GM18505 (cell line): ENCODE results near the gene HPS6.

Experiments used
- ATAC-seq: cut with Tn5 transposase; IDR thresholded peaks from one replicate; pipeline ENCODE4 v1.9.1; 2021; ENCODE audit not compliant: unreplicated experiment
- POLR2A ChIP-seq: IDR thresholded peaks from 4 replicates; pipeline ENCODE4 v1.6.1; 2011; ENCODE audit warnings: borderline replicate concordance; ENCODE audit not compliant: insufficient read depth, insufficient read length; ENCODE audit errors: extremely low read depth

HPS6 gene

GRCh38 chr10:102102421-102102820 is 37.3 kb downstream of the HPS6 start:
- TF ChIP-seq POLR2A: no peak
- ATAC-seq: no peak

DNA sequence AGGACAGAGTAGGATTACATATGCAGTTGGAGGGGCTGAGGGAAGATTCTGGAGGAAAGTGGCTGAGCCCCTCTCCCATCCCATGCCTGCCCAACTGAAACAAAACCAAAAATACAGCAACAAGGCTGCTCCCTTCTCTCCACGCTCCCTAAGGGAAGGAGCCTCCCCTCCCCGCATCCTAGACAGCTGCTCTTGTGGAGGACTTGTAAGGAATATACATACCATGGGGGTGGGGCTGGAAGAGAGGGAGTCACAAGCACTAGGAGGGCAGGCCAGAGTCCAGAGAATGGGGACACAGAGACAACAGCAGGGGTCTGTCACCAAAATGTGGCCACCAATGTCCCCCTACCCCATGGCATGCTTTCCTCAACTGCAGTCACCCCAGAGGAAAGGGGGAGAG is 41.8 kb downstream of the HPS6 start:
- ATAC-seq: no peak
- TF ChIP-seq POLR2A: no peak

GRCh38 chr10:102109166-102110116 is 44.3 kb downstream of the HPS6 start:
- TF ChIP-seq POLR2A: no peak
- ATAC-seq: no peak

DNA sequence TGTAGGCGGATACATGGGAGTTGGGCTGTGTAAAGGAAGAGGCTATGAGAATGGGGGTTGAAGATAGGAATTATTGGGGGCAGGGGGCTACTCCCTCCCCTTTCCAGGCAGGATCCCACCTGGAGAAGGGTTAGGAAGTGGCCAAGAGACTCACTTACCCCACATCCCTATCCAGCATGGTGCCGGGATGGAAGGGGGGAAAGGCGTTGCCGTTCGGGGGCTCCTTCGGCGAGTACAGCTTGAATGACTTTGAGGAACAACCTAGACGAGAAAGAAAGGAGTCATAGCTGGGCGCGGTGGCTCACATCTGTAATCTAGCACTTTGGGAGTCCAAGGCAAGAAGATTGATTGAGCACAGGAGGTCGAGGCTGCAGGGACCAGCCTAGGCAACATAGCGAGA is 46.1 kb downstream of the HPS6 start:
- TF ChIP-seq POLR2A: no peak

DNA sequence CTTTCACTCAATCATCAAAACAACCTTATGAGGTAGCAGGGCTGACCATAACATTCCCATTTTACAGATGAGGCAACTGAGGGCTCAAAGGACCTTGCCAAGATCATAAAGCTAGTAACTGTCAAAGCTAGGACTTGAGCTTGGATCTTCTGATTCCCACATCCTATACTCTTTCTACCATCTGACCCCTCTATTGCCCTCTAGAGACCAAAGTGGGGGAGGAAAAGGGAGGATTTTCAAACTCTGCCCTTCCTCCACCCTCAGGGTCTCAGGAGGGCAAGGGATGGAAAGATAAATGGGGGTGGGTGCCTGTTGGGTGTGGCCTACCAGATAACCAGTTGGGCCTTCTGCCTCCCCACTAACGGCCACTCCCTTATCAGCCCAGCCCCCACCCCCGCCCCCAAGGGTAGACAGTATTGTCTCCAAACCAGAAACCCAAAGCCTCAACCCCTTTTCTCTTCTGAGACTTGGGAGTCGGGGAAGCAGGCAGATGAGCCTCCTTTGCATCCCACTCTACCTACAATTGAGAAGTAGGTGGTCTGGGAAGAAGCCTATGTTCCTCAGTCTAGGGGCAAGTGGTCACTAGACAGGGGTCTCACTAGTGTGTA is 47.2 kb downstream of the HPS6 start:
- no peak for TF ChIP-seq POLR2A
- no peak for ATAC-seq

More for the DNA sequence above, 46.1 kb downstream of the HPS6 start:
- ATAC-seq: no peak

- ATAC-seq: no peak
- TF ChIP-seq POLR2A: no peak
Observed at GRCh38 chr10:102113261-102113955, 48.3 kb downstream of the HPS6 start.

GRCh38 chr10:102113956-102114857 is 49.1 kb downstream of the HPS6 start:
- ATAC-seq: no peak

DNA sequence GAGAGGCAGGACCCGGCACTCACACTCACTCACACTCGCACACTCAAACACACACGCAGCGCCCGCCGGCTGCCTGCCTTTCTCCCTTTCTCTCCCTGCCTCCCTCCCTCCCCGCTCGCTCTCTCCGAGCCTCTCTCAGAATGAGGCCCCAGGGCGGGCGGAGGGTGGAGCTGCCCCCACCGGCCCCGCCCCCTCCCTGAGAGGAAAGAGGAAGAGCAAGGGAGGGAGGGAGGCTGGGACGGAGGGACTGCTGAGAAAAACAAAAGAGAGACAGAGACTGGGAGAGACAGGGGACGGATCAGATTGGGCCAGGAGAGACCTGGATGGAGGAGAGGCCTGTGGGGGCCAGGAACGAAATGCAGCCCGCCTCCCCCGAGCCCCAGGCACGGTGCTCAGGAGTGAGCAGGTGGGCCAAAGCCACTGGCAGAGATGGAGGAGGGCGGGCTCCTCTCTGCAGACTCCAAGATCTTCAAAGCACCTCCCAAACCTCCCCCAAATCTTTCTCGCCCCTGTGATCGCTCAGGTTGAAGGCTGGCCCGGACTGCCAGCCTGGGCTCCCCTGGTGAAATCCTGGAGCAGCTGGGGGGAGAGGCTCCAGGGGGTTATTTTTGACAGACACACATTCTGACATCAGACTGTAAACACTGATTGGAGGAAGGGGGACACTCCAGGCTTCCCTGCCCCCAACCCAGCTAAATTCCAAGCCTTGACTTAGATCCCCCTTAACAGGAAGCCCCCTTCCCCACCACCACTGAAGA is 49.9 kb downstream of the HPS6 start:
- TF ChIP-seq POLR2A: peak; percentile 81
- ATAC-seq: no peak

More at GRCh38 chr10:102113956-102114857, 49.1 kb downstream of the HPS6 start:
- TF ChIP-seq POLR2A: no peak

- TF ChIP-seq POLR2A: no peak
- no peak for ATAC-seq
Observed at GRCh38 chr10:102115775-102116174, 50.6 kb downstream of the HPS6 start.

DNA sequence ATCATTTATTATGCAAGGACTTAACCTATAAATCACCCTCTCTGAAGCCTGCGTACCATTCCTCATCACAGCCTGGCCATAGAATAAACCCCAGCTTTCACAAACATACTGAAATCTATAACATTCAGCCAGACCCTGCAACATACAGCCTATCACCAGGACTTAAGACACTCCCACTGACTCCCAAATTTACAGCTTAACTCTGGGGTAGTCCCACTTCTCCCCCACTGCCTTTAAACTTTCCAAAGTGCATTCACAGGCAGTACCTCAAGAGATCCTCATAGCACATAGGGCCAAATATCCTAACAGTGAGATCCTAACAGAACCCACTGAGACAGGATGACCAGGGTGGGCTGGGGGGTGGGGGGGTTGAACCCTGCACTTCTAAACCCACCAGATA is 51.5 kb downstream of the HPS6 start:
- ATAC-seq: no peak
- TF ChIP-seq POLR2A: no peak
